Activated B cell treated with CpG ODN at 0.5 μM for 24 hours (primary cell): Measurements from ENCODE around the gene COQ4. TPM values are rescaled to one million over a fixed set of nuclear protein-coding genes. Genes with fewer than 3 reads are reported as not detected.
A peak's percentile ranks its signal among the peaks of the same experiment; 100 is the strongest.

Experiments used
- ATAC-seq: fragments of 200-7000 bp; cut with Tn5 transposase; one replicate; pipeline ENCODE4 v1.10.0; 2021; ENCODE audit warnings: low read depth, mild to moderate bottlenecking, moderate library complexity
- CTCF ChIA-PET: fragments of 350-600 bp; sonication (Branson Sonifier 250); formaldehyde crosslinking; loops from one replicate; lab custom pipeline; 2021; ENCODE audit warnings: antibody characterized with exemption; lab: Charles Lee
- POLR2A ChIA-PET: fragments of 350-600 bp; sonication (Branson Sonifier 250); formaldehyde crosslinking; loops from one replicate; lab custom pipeline; 2021; ENCODE audit warnings: antibody characterized with exemption; lab: Charles Lee
- DNase-seq: peaks from one replicate; pipeline ENCODE4 v3.0.0; 2022
- H3K27ac Mint-ChIP-seq: one replicate; pipeline ENCODE4 v1.8.0; 2020; ENCODE audit warnings: mixed read lengths
- H3K27me3 Mint-ChIP-seq: one replicate; pipeline ENCODE4 v1.8.0; 2021; ENCODE audit warnings: mixed read lengths
- H3K36me3 Mint-ChIP-seq: one replicate; pipeline ENCODE4 v1.8.0; 2021; ENCODE audit warnings: low read depth, mixed read lengths
- H3K4me1 Mint-ChIP-seq: one replicate; pipeline ENCODE4 v1.8.0; 2021; ENCODE audit warnings: mixed read lengths
- H3K4me3 Mint-ChIP-seq: one replicate; pipeline ENCODE4 v1.8.0; 2020; ENCODE audit warnings: mild to moderate bottlenecking, mixed read lengths
- H3K9me3 Mint-ChIP-seq: one replicate; pipeline ENCODE4 v1.8.0; 2020; ENCODE audit warnings: mixed read lengths
- CTCF ChIP-seq: fragments of 200-600 bp; IDR thresholded peaks from one replicate; pipeline ENCODE4 v1.8.0; 2022; ENCODE audit warnings: antibody characterized with exemption, mild to moderate bottlenecking
- intact Hi-C: fragments of 100-400 bp; cut with micrococcal nuclease; formaldehyde crosslinking; loops from one replicate; pipeline ENCODE4 v1.15.1; 2024
- total RNA-seq: library from RNA; stranded (reverse); gene quantifications from 2 replicates; pipeline ENCODE4 v1.2.3, GENCODE V29; 2022

The COQ4 gene
- total RNA-seq, 1 donor from 2014 or later = 45.6 TPM

- peak overlapping the region; percentile 97 for H3K4me3 Mint-ChIP-seq
- POLR2A ChIA-PET = interaction anchor here (0.7 to 2.3 kb wide), 5 partner anchors 48 to 1205 kb away, joined by 3 to 10 read pairs (median 8); partner anchors contain the start of genes CERCAM, GLE1 and SPTAN1
- peaks cover 33% of the 10 kb centered on the region for H3K36me3 Mint-ChIP-seq
- H3K27me3 Mint-ChIP-seq = no peaks in the 10 kb centered on the region
- no peak for ATAC-seq
- no peak for TF ChIP-seq CTCF
- H3K4me1 Mint-ChIP-seq = peaks cover 31% of the 10 kb centered on the region
- DNase-seq = no peak
- no peak overlapping the region for H3K27ac Mint-ChIP-seq
- CTCF ChIA-PET = interaction anchor here (3.2 kb wide), 1 partner anchor 10 kb away, joined by 27 read pairs; no protein-coding TSS in a partner anchor
- intact Hi-C loops = no loop called here
- H3K9me3 Mint-ChIP-seq = no peaks in the 10 kb centered on the region
Observed at GRCh38 chr9:128372188-128372641, 49.6 kb downstream of the COQ4 start.

GRCh38 chr9:128372784-128373183 lies 50.1 kb downstream of the COQ4 start:
- intact Hi-C loops = no loop called here
- Mint-ChIP-seq H3K27me3 (no peaks in the 10 kb centered on the region), H3K27ac (no peak overlapping the region), H3K36me3 (peaks cover 34% of the 10 kb centered on the region), H3K4me1 (peaks cover 31% of the 10 kb centered on the region), H3K9me3 (no peaks in the 10 kb centered on the region), H3K4me3 (peak overlapping the region; percentile 97)
- POLR2A ChIA-PET = interaction anchor here (0.7 kb wide), 1 partner anchor 115 kb away, joined by 3 read pairs; no protein-coding TSS in a partner anchor
- no peak for TF ChIP-seq CTCF
- no peak for ATAC-seq
- CTCF ChIA-PET = interaction anchor here (3.2 kb wide), 1 partner anchor 11 kb away, joined by 27 read pairs; no protein-coding TSS in a partner anchor
- DNase-seq = no peak

- ChIA-PET CTCF (no interaction called here), POLR2A (no interaction called here)
- Mint-ChIP-seq H3K9me3 (no peaks in the 10 kb centered on the region), H3K36me3 (peaks cover 41% of the 10 kb centered on the region), H3K27me3 (no peaks in the 10 kb centered on the region), H3K27ac (no peak overlapping the region), H3K4me1 (peaks cover 31% of the 10 kb centered on the region), H3K4me3 (no peak overlapping the region)
- ATAC-seq = no peak
- TF ChIP-seq CTCF = no peak
- intact Hi-C loops = no loop called here
- no peak for DNase-seq
Observed at GRCh38 chr9:128374221-128374675, 51.6 kb downstream of the COQ4 start.

GRCh38 chr9:128375865-128376264 lies 53.2 kb downstream of the COQ4 start:
- ATAC-seq (no peak), DNase-seq (no peak)
- intact Hi-C loops = no loop called here
- POLR2A ChIA-PET = interaction anchor here (0.6 kb wide), 2 partner anchors 80 to 932 kb away, joined by 3 read pairs; partner anchors contain the start of gene ODF2
- CTCF ChIA-PET = interaction anchor here (1.9 kb wide), 1 partner anchor 13 kb away, joined by 5 read pairs; no protein-coding TSS in a partner anchor
- TF ChIP-seq CTCF = no peak
- Mint-ChIP-seq H3K4me1 (peaks cover 23% of the 10 kb centered on the region), H3K27me3 (no peaks in the 10 kb centered on the region), H3K36me3 (peaks cover 49% of the 10 kb centered on the region), H3K4me3 (no peak overlapping the region), H3K27ac (no peak overlapping the region), H3K9me3 (no peaks in the 10 kb centered on the region)

GRCh38 chr9:128382261-128382660 lies 59.6 kb downstream of the COQ4 start:
- Mint-ChIP-seq H3K4me3 (no peak overlapping the region), H3K27me3 (no peaks in the 10 kb centered on the region), H3K27ac (no peak overlapping the region), H3K4me1 (no peaks in the 10 kb centered on the region), H3K36me3 (peaks cover 69% of the 10 kb centered on the region), H3K9me3 (no peaks in the 10 kb centered on the region)
- TF ChIP-seq CTCF = no peak
- DNase-seq (no peak), ATAC-seq (no peak)
- POLR2A ChIA-PET = no interaction called here
- CTCF ChIA-PET = interaction anchor here (1.5 kb wide), 1 partner anchor 87 kb away, joined by 3 read pairs; no protein-coding TSS in a partner anchor
- intact Hi-C loops = no loop called here
